ENCODE measurements around the gene TMIGD3.
A peak's percentile ranks its signal among the peaks of the same experiment; 100 is the strongest.
"Not testable (repeated sequence)": the region's sequence is repeated elsewhere in the genome, so short reads cannot be mapped to it uniquely, and the experiment has no call there.

The TMIGD3 gene

GRCh38 chr1:111503585-111504060 lies at the start of gene TMIGD3, which contains the start of gene ADORA3:
Gene TMIGD3 (minus strand): TSS chr1:111503633. CDS start chr1:111503354, 279 bp downstream.
Gene ADORA3 (minus strand): TSS chr1:111503633. CDS start chr1:111503354, 279 bp downstream.
- no peak for DNase-seq (ENCODE audit: low read depth)

DNA sequence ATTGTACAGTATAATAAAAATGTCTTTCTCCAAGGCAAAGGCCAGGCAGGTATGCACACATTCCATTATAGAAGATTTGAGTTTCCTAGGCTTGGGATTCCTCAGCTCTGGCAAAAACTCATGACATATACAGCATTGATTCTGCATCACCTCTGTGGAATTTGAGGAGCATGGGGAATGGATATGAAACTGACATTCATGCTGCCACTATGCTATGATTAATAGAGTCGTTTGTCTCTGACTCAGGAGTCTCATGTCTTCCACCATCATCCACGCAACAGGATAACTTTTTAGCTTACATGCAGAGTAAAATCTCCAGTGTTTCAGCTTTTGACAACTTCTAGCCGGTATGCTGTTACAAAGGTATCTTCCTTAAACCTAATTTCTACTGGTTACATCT lies 49.8 kb upstream of the TMIGD3 start:
- peak; percentile 95 for DNase-seq (ENCODE audit: low read depth)

DNA sequence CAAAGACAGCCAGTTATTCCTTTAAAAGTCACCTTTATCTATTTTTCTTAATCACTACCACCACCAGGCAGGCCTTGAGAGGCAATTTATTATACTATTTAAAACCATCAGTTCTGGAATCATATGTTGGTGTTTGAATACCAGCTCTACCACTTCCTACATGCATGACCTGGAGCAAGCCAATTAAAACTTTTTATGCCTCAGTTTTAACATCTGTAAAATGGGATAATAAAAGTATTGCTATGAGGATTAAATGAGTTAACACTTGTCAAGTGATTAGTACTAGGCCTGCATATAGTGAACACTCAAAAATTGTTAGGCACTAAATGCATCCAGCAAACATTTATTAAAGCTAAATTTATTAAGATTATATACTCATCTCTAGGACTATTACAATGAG lies 49.2 kb upstream of the TMIGD3 start:
- no peak for DNase-seq (ENCODE audit: low read depth)

GRCh38 chr1:111551623-111552411 lies 48.4 kb upstream of the TMIGD3 start:
- no peak for DNase-seq (ENCODE audit: low read depth)

DNA sequence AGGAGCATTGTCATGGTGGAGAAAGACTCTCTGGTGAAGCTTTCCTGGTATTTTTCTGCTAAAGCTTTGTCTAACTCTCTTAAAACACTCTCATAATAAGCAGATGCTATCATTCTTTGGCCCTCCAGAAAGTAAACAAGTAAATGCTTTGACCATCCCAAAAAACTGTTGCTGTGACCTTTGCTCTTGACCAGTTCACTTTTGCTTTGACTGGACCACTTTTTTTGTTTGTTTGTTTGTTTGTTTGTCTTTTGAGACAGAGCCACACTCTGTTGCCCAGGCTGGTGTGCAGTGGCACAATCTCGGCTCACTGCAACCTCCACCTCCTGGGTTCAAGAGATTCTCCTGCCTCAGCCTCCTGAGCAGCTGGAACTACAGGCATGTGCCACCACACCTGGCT lies 44.4 kb upstream of the TMIGD3 start:
- not testable (repeated sequence) for DNase-seq (ENCODE audit: low read depth)

GRCh38 chr1:111542187-111542586 lies 38.8 kb upstream of the TMIGD3 start:
- peak; percentile 18 for DNase-seq (ENCODE audit: low read depth)

- DNase-seq (ENCODE audit: low read depth) = peak; percentile 66
Observed at GRCh38 chr1:111541721-111542120, 38.3 kb upstream of the TMIGD3 start.

- no peak for DNase-seq (ENCODE audit: low read depth)
Observed at GRCh38 chr1:111540928-111541327, 37.5 kb upstream of the TMIGD3 start.

GRCh38 chr1:111538343-111539025 lies 35.1 kb upstream of the TMIGD3 start:
- DNase-seq (ENCODE audit: low read depth) = peak; percentile 65

DNA sequence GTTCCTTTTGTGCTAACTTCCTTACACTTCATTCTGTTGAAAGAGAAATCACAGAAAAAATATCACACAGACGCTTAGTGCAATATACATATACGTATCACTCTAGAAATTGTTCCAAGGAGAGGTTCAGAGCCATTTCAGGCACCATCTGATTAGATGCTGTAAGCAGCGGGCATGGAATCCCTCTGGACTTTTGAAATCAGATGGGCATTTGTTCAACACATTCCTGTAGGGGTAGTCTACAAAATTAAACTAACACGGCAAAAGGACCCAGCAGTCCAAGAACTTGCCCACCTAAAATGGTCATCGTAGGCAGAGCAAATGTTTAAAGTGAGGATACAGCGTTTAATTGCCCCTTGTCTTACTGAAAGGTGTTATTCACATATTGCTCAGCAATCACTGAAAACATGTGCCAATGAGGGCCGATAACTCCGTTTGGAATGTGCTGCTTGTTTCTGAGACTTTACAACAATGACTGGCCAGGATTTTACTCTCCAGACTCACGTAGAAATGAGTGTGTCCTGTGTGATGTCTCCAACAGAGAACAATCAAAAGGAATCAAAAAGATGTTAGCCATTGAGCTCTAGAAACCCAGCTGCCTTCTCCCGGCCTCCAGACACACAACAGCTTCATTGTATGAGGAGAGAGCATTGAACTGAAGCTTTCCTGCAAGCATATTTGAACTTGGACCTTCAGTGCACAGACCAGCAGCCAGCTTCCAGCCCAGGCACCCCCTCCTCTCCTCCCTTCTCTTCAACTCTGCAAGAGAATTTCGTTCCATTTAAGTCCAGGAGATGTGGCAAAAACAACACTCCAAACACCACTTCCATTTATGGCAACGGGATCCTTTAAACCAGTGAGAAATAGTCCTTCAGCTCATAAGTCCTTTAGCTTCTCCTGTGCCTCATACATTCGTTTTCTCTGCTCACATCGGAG lies 32.1 kb upstream of the TMIGD3 start:
- DNase-seq (ENCODE audit: low read depth) = peak; percentile 44

DNA sequence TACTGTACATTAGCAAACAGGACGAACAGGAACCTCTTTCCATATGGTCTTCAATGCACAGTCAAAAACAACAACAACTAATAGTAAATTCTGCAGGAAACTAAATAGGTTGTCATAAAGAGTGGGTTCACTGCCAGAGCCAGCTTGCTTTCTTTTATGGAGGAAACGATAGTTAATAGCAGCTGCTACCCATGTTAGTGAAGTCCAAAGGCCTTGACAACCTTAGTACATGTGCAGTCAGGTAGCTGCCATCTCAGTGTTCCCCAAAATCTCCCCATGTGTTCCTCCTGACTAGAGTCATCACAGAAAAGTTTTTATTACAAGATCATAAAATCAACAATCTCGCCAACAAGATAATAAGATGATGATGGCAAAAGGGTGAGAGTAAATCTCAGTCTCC lies 16.6 kb upstream of the TMIGD3 start:
- DNase-seq (ENCODE audit: low read depth) = no peak

GRCh38 chr1:111517469-111518225 lies 14.2 kb upstream of the TMIGD3 start:
- no peak for DNase-seq (ENCODE audit: low read depth)

- DNase-seq (ENCODE audit: low read depth) = peak; percentile 68
Observed at GRCh38 chr1:111516005-111516535, 12.6 kb upstream of the TMIGD3 start.

DNA sequence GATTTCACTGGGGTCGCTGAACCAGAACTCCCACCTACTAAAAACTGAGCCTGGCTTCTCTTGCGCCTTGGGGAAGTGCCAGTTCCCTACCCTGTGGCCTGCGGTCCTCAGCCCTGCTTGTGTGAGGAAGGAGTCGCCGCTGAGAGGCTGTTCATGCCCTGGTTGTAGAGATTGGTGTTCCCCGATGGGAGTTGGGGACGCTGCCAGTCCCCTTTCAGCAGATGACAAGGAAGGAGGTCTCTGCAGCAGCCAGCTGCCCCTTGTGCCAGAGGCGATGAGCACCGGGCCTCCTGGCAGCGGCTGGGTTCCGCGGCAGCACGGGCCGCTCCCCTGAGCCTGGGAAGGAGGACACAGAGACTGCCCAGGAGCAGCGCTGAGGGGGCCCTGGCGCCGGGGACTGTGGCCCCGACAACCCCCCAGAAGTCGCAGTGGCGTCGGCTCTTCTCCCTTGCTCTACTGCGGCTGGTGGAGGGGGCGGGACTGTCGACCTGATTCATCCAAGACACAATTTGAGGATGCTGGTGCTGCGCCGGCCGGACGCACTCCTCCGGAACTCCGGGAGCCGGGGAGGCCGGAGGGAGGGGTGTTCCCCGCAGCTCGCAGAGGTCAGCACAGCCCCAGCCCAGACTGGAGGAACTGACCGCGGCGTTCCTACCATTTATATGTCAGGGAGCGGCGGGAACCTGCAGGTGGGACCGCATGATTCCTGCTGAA lies 12.0 kb upstream of the TMIGD3 start:
- DNase-seq (ENCODE audit: low read depth) = peak; percentile 73

DNA sequence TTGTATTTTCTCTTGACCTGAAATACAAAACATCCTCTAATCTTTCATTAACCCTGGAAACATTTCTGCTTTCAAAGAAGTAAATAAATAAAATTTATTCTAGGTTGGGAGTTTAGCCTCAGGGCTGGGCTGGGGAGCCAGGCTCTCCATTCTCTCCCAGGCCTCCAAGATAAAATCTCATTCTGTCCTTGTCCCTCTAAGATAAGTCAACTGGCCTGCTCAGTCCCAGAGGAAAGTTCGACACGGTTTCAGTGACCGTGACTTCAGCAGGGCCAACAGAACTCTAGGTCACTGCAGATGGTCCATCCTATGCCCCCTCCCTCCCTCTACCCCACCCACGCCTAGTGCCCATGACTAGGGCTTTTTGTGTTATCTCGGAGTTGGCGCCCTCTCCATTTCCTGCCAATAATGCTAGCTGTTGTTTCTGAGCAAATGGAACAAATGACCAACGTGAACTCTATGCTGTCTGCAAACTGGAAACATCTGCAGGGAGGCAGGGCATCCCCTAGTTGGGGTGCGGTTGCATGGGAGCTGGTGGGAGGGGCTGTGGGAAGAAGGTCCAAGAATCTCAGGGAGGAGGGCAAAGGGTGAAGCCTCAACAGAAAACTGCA lies 10.1 kb upstream of the TMIGD3 start:
- DNase-seq (ENCODE audit: low read depth) = no peak

DNA sequence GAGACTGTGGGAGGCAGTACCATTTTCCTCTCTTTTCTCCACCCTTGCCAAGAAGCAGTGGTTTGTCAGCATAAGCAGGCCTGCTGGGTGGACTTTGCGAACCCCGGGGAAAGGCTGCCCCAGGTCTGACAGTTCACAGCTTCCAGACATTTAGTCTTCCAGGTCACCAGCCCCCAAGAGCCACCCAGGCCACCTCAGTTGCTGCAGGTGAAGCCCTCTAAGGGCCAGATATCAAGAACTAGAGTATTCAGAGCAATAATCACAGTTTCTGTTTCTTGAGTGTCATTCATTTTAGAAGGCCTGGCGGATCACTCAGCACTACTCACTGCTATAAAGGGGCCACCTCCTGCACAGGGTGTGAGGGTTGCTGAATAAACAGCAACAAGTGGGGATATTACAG lies 9.5 kb upstream of the TMIGD3 start:
- no peak for DNase-seq (ENCODE audit: low read depth)

DNA sequence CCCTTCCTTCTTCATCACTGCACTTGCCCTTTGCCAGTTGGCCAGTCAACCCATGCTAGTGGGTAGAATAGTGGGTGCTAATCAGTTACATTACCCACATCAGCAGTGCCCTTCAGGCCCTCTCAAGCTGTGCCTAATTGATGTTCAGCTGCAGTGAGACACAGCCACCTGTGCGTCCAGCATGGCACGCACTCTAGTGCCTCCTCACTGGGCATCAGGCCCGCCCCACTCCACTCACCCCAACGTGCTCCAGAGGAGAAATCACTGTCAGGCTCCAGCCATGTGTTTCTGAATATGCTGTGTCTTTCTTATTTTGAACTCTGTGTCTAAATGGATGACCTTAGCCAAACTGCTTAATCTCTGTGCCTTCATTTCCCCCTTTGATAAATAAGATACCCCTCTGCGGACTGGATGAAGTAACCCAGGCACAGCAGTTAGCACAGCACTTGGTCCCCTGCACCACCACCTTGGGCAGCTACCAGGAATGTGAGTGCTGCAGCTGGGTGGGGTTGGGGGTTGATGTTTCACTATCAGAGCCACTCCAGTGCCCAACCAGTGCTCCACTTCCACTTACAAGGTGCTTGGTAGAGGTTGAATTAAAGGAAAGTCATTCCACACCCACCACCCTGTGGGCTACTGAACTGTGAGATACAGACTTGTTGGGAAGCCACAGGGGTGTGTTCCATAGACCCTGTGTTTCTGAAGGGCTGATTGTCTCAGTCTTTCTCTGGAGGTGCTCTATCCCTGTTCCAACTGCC lies 8.9 kb upstream of the TMIGD3 start:
- no peak for DNase-seq (ENCODE audit: low read depth)

DNA sequence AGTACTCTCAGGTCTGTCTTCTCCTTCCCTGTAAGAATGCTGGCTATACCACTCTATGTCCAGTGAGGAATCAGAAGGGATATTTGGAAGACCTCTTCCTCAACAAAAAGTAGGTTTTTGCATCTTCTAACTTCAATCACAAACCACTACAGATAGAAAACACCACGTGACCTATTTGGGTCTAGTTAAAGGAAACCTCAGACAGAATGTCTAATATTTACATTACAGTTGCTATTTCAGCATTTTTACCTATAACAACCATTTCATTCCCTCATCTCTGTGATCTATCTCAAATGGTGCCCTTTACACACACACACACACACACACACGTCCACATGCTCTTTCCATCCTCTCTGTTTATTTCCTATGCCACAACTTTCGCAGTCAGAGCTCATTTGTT lies 7.9 kb upstream of the TMIGD3 start:
- no peak for DNase-seq (ENCODE audit: low read depth)

- DNase-seq (ENCODE audit: low read depth) = no peak
Observed at GRCh38 chr1:111509997-111510375, 6.6 kb upstream of the TMIGD3 start.
